Endothelial cell of umbilical vein (primary cell): ENCODE data around the gene COX7A2L.

Source experiments
- FOS ChIP-seq: IDR thresholded peaks from 2 replicates; pipeline ENCODE4 v1.6.1; 2011; ENCODE audit warnings: mild to moderate bottlenecking, low read length, moderate library complexity, borderline replicate concordance; ENCODE audit not compliant: insufficient read depth
- MAX ChIP-seq: IDR thresholded peaks from 2 replicates; pipeline ENCODE4 v1.6.1; 2011; ENCODE audit not compliant: insufficient read depth, insufficient read length
- POLR2A ChIP-seq: IDR thresholded peaks from 2 replicates; pipeline ENCODE4 v1.6.1; 2012; ENCODE audit warnings: low read depth, mild to moderate bottlenecking, control low read depth, low read length
- TF ChIP-seq, protein P1 (sequence below), 2 donors: IDR thresholded peaks; 1 replicate in 1 of 2; 2 replicates in 1 of 2; pipeline ENCODE4 v1.5.1; 2011; ENCODE audit warnings: low read length in 2 of 2, mild to moderate bottlenecking in 2 of 2, moderate library complexity in 2 of 2, control low read depth in 1 of 2, inconsistent platforms in 1 of 2, low read depth in 1 of 2; ENCODE audit not compliant: insufficient read depth in 1 of 2; ENCODE audit errors: extremely low read depth in 1 of 2

GRCh38 chr2:42312106-42312505 is 48.9 kb downstream of the COX7A2L start:
- TF ChIP-seq, protein P1, sequence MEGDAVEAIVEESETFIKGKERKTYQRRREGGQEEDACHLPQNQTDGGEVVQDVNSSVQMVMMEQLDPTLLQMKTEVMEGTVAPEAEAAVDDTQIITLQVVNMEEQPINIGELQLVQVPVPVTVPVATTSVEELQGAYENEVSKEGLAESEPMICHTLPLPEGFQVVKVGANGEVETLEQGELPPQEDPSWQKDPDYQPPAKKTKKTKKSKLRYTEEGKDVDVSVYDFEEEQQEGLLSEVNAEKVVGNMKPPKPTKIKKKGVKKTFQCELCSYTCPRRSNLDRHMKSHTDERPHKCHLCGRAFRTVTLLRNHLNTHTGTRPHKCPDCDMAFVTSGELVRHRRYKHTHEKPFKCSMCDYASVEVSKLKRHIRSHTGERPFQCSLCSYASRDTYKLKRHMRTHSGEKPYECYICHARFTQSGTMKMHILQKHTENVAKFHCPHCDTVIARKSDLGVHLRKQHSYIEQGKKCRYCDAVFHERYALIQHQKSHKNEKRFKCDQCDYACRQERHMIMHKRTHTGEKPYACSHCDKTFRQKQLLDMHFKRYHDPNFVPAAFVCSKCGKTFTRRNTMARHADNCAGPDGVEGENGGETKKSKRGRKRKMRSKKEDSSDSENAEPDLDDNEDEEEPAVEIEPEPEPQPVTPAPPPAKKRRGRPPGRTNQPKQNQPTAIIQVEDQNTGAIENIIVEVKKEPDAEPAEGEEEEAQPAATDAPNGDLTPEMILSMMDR (IDR thresholded peaks at IDR 0.05; ENCODE audit: extremely low read depth in 1 of 2, insufficient read depth in 1 of 2, low read depth in 1 of 2, low read length in 2 of 2): no peak
- TF ChIP-seq FOS (no peak), POLR2A (no peak), MAX (no peak)
